Left ventricle myocardium superior (tissue), 1 donor: ENCODE measurements around the gene ELFN2. TPM values are rescaled to one million over a fixed set of nuclear protein-coding genes. Genes with fewer than 3 reads are reported as not detected.
A peak's percentile ranks its signal among the peaks of the same experiment; 100 is the strongest.

ENCODE experiments used
- ATAC-seq: fragments of 200-7000 bp; cut with Tn5 transposase; one replicate; pipeline ENCODE4 v1.9.1; 2020; ENCODE audit warnings: mild to moderate bottlenecking, moderate library complexity
- DNase-seq: peaks from one replicate; pipeline ENCODE4 v3.0.0-alpha.2; 2020
- intact Hi-C: fragments of 100-400 bp; cut with micrococcal nuclease; formaldehyde crosslinking; loops from one replicate; pipeline ENCODE4 v1.11.0; 2022
- total RNA-seq: library from RNA; stranded (reverse); fragmentation: NEBNext Ultra II Directional; extraction: Animal tissue kit (Norgen Biotek cat#: 25700); gene quantifications from one replicate; pipeline ENCODE4 v1.2.1, GENCODE V29; 2021
- donor health status: DM: no; HTN: yes; CAD: no; lungs with severe emphysema.

The ELFN2 gene
- total RNA-seq, 1 donor from 2014 or later, result 0.05 TPM

GRCh38 chr22:37457093-37457893, 30.0 kb upstream of the ELFN2 start:
- intact Hi-C loops, result no loop called here
- DNase-seq, result peak; percentile 74
- ATAC-seq, result peak; percentile 78

DNA sequence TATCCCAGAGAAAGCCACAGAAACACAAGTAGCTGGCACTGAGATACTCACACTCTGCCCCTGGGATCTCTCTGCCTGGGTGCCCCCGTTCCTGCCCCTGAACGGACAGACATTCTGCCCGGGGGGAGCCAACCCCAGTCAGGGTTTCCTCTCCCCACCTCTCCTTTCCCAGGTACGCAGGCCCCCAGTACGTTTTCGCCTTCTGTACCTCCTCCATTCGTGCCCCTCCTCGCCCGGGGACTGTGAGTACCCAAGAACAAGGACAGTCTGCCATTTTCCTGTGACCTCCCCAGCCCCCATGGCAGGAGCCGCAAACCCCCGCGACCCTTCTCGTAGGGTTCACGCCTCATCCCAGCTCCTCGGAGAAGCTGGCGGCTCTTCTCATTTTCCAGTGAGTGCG, 29.1 kb upstream of the ELFN2 start:
- intact Hi-C loops, result no loop called here
- ATAC-seq, result no peak
- DNase-seq, result no peak

DNA sequence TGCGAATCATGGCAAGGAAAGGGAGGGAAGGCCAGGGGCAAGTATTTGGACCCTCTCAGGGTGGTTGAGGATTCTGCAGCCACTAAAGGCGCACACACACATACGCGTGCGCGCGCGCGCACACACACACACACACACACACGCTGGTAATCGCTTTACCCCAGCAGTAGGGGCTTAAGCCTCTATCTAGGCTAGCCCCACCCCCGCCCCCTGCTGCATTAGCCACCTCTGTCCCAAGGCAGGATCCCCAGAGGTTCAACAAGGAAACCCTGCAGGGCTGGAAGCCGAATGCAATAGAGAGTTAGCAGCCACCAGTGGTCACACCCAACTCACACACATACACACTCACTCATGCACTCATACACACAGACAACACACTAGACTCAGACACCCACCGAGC, 28.6 kb upstream of the ELFN2 start:
- no peak for DNase-seq
- intact Hi-C loops, result no loop called here
- ATAC-seq, result no peak

GRCh38 chr22:37454857-37455686, 27.8 kb upstream of the ELFN2 start:
- ATAC-seq (no peak), DNase-seq (no peak)
- intact Hi-C loops, result no loop called here

DNA sequence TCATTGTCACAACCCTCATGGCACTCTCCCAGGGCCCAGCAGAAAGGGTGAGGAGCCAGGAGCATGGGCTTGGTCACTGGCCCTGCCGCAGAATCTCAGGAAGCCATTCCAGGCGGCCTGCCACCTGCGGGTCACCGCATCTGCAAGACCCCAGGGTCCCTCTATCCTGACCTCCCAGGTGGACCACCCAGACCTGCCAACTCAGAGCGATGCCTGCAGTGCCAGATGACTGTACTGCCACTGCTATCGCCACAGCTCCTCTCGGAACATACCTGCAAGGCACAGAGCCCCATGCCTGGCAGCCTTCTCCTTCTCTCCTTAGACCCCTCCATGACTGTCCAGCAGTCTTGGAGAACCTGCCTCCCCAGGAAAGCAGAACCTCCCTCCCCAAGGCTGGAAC, 26.4 kb upstream of the ELFN2 start:
- intact Hi-C loops, result no loop called here
- DNase-seq (no peak), ATAC-seq (no peak)

DNA sequence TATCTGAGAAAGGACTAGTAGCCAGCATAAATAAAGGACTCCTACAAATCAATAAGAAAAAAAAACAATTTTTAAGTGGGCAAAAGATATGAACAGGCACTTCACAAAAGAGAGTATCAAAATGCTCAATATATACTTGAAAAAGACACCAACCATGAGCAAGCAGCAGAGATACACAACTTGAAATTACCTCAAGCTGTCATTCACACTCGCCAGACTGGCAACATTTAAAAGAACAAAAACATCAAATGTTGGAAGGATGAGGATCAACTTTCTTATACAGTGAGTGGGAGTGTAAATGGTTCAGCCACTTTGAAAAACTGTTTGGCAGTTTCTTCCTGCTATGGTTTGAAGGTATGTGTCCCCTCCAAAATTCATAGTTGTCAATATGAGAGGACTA, 23.9 kb upstream of the ELFN2 start:
- DNase-seq (no peak), ATAC-seq (no peak)
- intact Hi-C loops, result no loop called here

GRCh38 chr22:37449331-37450001, 22.2 kb upstream of the ELFN2 start:
- intact Hi-C loops, result no loop called here
- DNase-seq, result no peak
- ATAC-seq, result no peak

DNA sequence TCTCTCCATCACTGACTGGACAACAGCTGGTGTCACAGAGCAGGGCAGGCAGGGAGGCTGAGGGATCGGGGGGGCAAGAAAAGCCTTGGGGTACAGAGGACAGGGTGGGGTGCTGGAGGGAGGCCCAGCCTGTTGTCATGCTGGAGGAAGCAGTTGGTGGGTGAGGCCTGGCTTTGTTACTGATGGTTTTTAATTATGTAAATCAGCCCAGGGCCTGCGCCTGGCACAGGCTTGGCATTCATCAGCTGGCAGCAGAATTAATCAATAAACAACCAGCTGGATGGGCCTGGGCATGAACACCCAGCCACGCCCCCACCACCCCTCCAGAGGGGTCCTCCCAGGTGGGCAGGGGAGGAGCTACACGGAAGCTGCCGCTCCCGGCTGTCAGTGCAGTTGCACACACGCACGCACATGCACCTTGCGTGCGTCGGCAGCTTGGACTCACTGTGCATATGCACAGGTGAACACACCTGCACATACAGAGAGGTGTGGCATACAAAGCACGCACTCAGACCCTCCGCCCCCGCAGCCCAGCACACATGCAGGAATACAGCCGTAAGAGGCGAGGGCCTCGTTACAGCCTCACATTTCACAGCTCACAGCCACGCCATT, 21.3 kb upstream of the ELFN2 start:
- ATAC-seq (no peak), DNase-seq (no peak)
- intact Hi-C loops, result no loop called here

GRCh38 chr22:37445501-37445900, 18.2 kb upstream of the ELFN2 start:
- ATAC-seq (no peak), DNase-seq (no peak)
- intact Hi-C loops, result no loop called here

DNA sequence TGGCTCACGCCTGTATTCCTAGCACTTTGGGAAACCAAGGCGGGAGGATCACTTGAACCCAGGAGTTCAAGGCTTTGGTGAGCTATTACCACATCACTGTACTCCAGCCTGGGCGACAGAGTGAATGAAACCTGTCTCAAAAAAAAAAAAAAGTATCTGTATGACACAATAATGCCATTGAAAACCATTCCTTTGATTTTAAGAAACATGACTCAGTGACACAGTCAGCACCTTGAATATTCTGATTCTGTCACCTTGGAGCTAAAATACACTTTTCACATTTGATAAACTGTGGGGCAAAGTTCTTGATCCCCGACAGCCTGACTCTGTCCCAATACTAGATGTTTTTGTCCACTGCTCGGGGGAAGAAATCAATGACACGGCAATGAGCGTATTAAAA, 16.7 kb upstream of the ELFN2 start:
- intact Hi-C loops, result no loop called here
- DNase-seq (no peak), ATAC-seq (no peak)

DNA sequence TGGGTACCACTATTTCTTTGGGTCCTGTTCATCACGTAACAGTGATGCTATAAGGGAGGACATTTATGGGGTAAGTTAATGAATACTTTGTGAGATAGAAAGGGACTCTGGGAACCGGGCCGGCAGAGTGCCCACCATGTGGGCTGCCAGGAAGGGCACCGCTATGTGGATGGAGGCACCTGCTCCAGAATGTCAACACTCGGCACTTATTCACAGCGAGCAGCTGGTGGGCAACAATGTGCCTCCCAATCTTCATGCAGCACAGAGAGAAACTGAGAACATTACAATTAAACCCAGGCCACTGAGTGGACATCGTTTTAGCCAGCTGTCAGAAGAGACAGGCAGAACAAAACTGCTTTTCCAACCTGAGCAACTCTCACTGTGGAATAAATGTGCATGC, 15.8 kb upstream of the ELFN2 start:
- intact Hi-C loops, result no loop called here
- DNase-seq (no peak), ATAC-seq (no peak)

- DNase-seq, result no peak
- intact Hi-C loops, result no loop called here
- ATAC-seq, result no peak
These were observed 15.3 kb upstream of the ELFN2 start for GRCh38 chr22:37442537-37442936.

DNA sequence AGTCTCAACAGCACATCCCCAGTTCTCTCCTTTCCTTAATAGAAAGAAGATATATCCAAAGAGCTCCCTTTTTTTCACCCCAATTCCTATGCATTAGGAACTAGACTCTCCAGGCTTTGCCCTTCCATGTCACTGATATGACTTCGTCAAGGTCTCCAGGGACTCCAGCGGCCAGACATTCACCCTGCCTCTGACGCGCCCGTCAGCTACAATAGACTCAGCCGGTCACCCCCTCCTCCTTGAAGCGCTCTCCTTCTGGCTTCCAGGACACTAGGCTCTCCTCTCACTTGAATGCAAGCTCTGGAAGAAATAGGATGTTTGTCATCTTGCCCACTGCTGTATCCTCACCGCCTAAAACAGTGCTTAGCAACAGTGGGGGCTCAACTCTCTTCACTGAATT, 14.9 kb upstream of the ELFN2 start:
- DNase-seq (no peak), ATAC-seq (no peak)
- intact Hi-C loops, result no loop called here

GRCh38 chr22:37440875-37441274, 13.6 kb upstream of the ELFN2 start:
- intact Hi-C loops, result no loop called here
- ATAC-seq (no peak), DNase-seq (no peak)

- DNase-seq, result peak; percentile 5
- intact Hi-C loops, result no loop called here
- ATAC-seq, result no peak
These were observed 12.1 kb upstream of the ELFN2 start for GRCh38 chr22:37439347-37439746.

DNA sequence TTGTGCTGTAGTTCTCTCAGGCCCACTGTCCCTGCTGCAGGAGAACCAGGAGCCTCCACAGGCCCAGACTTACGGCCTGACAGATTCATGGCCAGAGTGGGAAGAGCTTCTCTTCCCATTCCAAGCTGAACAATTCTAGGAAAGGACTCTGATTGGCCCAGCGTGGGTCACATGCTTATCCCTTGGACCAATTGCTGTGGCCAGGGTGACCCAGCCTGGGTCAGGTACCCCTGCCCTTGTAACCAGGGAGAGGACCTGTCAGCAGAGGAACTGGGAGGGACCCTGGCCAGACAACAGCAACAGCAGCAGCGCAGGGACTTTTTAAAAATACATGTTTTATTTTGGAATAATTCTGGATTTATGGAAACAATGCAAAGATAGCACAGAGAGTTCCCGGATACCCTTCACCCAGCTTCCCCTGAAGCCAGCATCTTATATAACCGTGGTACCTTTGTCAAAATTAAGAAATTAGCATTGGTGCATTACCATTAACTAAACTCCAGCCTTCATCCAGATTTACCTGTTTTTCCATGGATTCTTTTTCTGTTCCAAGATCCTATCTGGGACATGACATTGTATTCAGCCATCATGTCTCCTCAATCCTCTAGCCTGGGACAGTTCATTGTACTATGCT, 8.8 kb upstream of the ELFN2 start:
- ATAC-seq (no peak), DNase-seq (no peak)
- intact Hi-C loops, result no loop called here

- intact Hi-C loops, result no loop called here
- DNase-seq (peak; percentile 27), ATAC-seq (peak; percentile 13)
These were observed 6.5 kb upstream of the ELFN2 start for GRCh38 chr22:37433786-37434185.

DNA sequence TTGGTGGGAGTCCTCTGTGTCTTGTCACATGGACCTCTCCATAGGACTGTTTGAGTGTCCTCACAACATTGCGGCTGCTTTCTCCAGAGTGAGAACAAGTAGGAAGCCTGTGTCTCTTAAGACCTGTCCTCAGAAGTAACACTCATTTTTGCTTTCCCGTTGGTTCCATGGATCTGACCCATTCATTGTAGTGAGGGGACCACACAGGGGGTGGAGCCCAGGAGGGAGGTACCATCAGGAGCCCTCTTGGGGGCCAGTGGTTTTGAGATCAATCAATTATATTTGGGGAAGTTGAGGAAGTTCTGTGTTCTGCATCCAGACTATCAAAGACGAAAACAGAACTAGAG, 5.4 kb upstream of the ELFN2 start:
- no peak for ATAC-seq
- DNase-seq, result peak; percentile 5
- intact Hi-C loops, result no loop called here
